GM10266 (cell line): ENCODE measurements around the gene SLC22A5.

Experiments
- DNase-seq: peaks from one replicate; pipeline ENCODE4 v3.0.0; 2012; ENCODE audit errors: extremely low spot score
- CTCF ChIP-seq: IDR thresholded peaks from 2 replicates; pipeline ENCODE4 v1.5.1; 2012; ENCODE audit warnings: mild to moderate bottlenecking, low read depth; ENCODE audit not compliant: control insufficient read depth, insufficient read depth; ENCODE audit errors: missing control alignments

SLC22A5 gene

GRCh38 chr5:132444061-132444460, 74.6 kb downstream of the SLC22A5 start:
- no peak for DNase-seq
- TF ChIP-seq CTCF, result no peak
